K562 (cell line): ENCODE measurements around the gene ANK3.

ENCODE experiments used
- BMI1 ChIP-seq: fragments of 150-350 bp; IDR thresholded peaks from 2 replicates; pipeline ENCODE4 v1.6.1; 2014; ENCODE audit warnings: low read length
- E2F3 ChIP-seq: fragments of 250-450 bp; sonication (Bioruptor Pico); IDR thresholded peaks from 2 replicates; pipeline ENCODE4 v1.4.0; 2020; ENCODE audit warnings: mild to moderate bottlenecking
- FIP1L1 ChIP-seq: fragments of 200-400 bp; formaldehyde crosslinking; IDR thresholded peaks from 2 replicates; pipeline ENCODE4 v1.6.1; 2018; ENCODE audit warnings: mild to moderate bottlenecking, low read depth, low read length; ENCODE audit not compliant: poor library complexity, severe bottlenecking
- PHF20 ChIP-seq: fragments of 450-650 bp; IDR thresholded peaks from 2 replicates; pipeline ENCODE4 v1.6.1; 2018; ENCODE audit not compliant: partially characterized antibody
- POLR2AphosphoS5 ChIP-seq: IDR thresholded peaks from 2 replicates; pipeline ENCODE4 v1.6.1; 2011; ENCODE audit warnings: mild to moderate bottlenecking, low read depth, low read length, moderate library complexity; ENCODE audit not compliant: control insufficient read depth, insufficient read depth
- RAD21 ChIP-seq, 2 experiments: fragments of 250-450 bp in 1 of 2; fragments of 450-650 bp in 1 of 2; sonication (Bioruptor Pico) in 1 of 2; formaldehyde crosslinking in 1 of 2; IDR thresholded peaks in 1 of 2; conservative IDR thresholded peaks in 1 of 2; 2 replicates each; pipeline versions ENCODE4 v1.4.0 to v1.8.0; 2020 to 2022; ENCODE audit warnings: mild to moderate bottlenecking in 2 of 2, moderate library complexity in 1 of 2
- UBTF ChIP-seq, 2 experiments: IDR thresholded peaks; 2 replicates each; pipeline ENCODE4 v1.6.1; 2012; ENCODE audit warnings: improper control_type of control experiment in 2 of 2, low read depth in 2 of 2, low read length in 2 of 2, borderline replicate concordance in 1 of 2
- ZBTB26 ChIP-seq: fragments of 450-650 bp; formaldehyde crosslinking; IDR thresholded peaks from 2 replicates; pipeline ENCODE4 v1.4.0; 2022; ENCODE audit warnings: missing genetic modification characterization
- ZC3H8 ChIP-seq: fragments of 450-650 bp; IDR thresholded peaks from 2 replicates; pipeline ENCODE4 v1.6.1; 2017
- ZNF263 ChIP-seq: sonication (generic); formaldehyde crosslinking; IDR thresholded peaks from 2 replicates; pipeline ENCODE4 v1.8.0; 2022; ENCODE audit warnings: mild to moderate bottlenecking, missing genetic modification reagents, borderline replicate concordance
- TF ChIP-seq, protein P1 (sequence below), 3 experiments: IDR thresholded peaks in 2 of 3; conservative IDR thresholded peaks in 1 of 3; 2 replicates each; pipeline ENCODE4 v1.5.1; 2011 to 2012; ENCODE audit warnings: low read length in 3 of 3, mild to moderate bottlenecking in 3 of 3, control low read depth in 2 of 3, improper control_type of control experiment in 1 of 3, inconsistent platforms in 1 of 3, low read depth in 1 of 3, mixed read lengths in 1 of 3, moderate library complexity in 1 of 3; ENCODE audit not compliant: insufficient read depth in 2 of 3
- TF ChIP-seq, protein P2 (sequence below): sonication (generic); formaldehyde crosslinking; IDR thresholded peaks from 2 replicates; pipeline ENCODE4 v1.8.0; 2022; ENCODE audit warnings: missing genetic modification reagents, mild to moderate bottlenecking, borderline replicate concordance

- TF ChIP-seq ZBTB26, result no peak
- no peak for TF ChIP-seq FIP1L1
- TF ChIP-seq, protein P1, sequence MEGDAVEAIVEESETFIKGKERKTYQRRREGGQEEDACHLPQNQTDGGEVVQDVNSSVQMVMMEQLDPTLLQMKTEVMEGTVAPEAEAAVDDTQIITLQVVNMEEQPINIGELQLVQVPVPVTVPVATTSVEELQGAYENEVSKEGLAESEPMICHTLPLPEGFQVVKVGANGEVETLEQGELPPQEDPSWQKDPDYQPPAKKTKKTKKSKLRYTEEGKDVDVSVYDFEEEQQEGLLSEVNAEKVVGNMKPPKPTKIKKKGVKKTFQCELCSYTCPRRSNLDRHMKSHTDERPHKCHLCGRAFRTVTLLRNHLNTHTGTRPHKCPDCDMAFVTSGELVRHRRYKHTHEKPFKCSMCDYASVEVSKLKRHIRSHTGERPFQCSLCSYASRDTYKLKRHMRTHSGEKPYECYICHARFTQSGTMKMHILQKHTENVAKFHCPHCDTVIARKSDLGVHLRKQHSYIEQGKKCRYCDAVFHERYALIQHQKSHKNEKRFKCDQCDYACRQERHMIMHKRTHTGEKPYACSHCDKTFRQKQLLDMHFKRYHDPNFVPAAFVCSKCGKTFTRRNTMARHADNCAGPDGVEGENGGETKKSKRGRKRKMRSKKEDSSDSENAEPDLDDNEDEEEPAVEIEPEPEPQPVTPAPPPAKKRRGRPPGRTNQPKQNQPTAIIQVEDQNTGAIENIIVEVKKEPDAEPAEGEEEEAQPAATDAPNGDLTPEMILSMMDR (IDR thresholded peaks at IDR 0.05 in 2 of 3, conservative IDR thresholded peaks at IDR 0.05 in 1 of 3; ENCODE audit: insufficient read depth in 2 of 3, low read depth in 1 of 3, low read length in 3 of 3), result no peak
- no peak for TF ChIP-seq BMI1
- no peak for TF ChIP-seq ZC3H8
- no peak for TF ChIP-seq ZNF263 (CRISPR knock-in tag)
- no peak for TF ChIP-seq PHF20
- no peak for TF ChIP-seq UBTF (IDR thresholded peaks at IDR 0.05; ENCODE audit: borderline replicate concordance in 1 of 2, low read depth in 2 of 2, low read length in 2 of 2)
- TF ChIP-seq, protein P2, sequence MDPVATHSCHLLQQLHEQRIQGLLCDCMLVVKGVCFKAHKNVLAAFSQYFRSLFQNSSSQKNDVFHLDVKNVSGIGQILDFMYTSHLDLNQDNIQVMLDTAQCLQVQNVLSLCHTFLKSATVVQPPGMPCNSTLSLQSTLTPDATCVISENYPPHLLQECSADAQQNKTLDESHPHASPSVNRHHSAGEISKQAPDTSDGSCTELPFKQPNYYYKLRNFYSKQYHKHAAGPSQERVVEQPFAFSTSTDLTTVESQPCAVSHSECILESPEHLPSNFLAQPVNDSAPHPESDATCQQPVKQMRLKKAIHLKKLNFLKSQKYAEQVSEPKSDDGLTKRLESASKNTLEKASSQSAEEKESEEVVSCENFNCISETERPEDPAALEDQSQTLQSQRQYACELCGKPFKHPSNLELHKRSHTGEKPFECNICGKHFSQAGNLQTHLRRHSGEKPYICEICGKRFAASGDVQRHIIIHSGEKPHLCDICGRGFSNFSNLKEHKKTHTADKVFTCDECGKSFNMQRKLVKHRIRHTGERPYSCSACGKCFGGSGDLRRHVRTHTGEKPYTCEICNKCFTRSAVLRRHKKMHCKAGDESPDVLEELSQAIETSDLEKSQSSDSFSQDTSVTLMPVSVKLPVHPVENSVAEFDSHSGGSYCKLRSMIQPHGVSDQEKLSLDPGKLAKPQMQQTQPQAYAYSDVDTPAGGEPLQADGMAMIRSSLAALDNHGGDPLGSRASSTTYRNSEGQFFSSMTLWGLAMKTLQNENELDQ (CRISPR knock-in tag), result no peak
- TF ChIP-seq POLR2AphosphoS5, result no peak
- no peak for TF ChIP-seq E2F3 (CRISPR knock-in tag)
- no peak for TF ChIP-seq RAD21 (CRISPR knock-in tag; conservative IDR thresholded peaks at IDR 0.05 in 1 of 2, IDR thresholded peaks at IDR 0.05 in 1 of 2)
Observed at GRCh38 chr10:60332371-60332770, 57.3 kb downstream of the ANK3 start.
